Measurements from ENCODE around the gene UROC1. TPM values are rescaled to one million over a fixed set of nuclear protein-coding genes. Genes with fewer than 3 reads are reported as not detected.
"Not testable (repeated sequence)": the region's sequence is repeated elsewhere in the genome, so short reads cannot be mapped to it uniquely, and the experiment has no call there.

The UROC1 gene
- total RNA-seq, 1 donor from 2014 or later = not detected

DNA sequence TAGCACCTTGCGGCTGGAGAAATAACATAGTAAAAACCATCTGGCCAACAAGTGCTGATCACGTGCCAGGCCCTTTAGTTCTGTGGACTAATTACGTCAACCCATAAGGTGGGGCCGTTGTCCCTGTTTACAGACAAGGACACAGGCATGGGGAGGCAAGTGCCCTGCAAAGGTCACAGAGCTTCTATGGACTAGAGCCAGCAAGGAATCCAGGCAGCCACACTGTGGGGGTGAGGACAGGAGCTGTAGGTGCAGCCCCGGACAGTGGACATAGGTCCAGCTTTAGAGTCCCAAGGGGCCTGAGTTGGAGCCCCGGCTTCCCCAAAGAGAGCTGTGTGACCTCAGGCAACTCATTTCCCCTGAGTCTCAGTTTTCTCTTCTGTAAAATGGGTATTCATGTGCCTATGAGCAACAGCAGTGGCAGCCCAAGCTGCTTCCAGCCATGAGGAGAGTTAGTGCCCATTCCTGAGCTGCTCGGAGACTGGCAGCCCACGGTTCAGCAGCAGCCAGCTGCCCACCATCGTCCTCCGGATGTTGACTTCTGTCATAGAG lies 20.2 kb upstream of the UROC1 start:
- no peak overlapping the region for H3K27ac ChIP-seq
- intact Hi-C loops (cut with DNase I) = no loop called here
- H3K4me1 ChIP-seq = no peaks in the 10 kb centered on the region
- no peak overlapping the region for H3K4me3 ChIP-seq
- TF ChIP-seq, protein P1, sequence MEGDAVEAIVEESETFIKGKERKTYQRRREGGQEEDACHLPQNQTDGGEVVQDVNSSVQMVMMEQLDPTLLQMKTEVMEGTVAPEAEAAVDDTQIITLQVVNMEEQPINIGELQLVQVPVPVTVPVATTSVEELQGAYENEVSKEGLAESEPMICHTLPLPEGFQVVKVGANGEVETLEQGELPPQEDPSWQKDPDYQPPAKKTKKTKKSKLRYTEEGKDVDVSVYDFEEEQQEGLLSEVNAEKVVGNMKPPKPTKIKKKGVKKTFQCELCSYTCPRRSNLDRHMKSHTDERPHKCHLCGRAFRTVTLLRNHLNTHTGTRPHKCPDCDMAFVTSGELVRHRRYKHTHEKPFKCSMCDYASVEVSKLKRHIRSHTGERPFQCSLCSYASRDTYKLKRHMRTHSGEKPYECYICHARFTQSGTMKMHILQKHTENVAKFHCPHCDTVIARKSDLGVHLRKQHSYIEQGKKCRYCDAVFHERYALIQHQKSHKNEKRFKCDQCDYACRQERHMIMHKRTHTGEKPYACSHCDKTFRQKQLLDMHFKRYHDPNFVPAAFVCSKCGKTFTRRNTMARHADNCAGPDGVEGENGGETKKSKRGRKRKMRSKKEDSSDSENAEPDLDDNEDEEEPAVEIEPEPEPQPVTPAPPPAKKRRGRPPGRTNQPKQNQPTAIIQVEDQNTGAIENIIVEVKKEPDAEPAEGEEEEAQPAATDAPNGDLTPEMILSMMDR (IDR thresholded peaks at IDR 0.05) = no peak
- H3K9me3 ChIP-seq = no peaks in the 10 kb centered on the region
- H3K36me3 ChIP-seq = no peaks in the 10 kb centered on the region
- peak in 1 of 2 donors; percentile 41 for DNase-seq (ENCODE audit: low spot score in 2 of 2)
- peaks cover 10% of the 10 kb centered on the region for H3K27me3 ChIP-seq

DNA sequence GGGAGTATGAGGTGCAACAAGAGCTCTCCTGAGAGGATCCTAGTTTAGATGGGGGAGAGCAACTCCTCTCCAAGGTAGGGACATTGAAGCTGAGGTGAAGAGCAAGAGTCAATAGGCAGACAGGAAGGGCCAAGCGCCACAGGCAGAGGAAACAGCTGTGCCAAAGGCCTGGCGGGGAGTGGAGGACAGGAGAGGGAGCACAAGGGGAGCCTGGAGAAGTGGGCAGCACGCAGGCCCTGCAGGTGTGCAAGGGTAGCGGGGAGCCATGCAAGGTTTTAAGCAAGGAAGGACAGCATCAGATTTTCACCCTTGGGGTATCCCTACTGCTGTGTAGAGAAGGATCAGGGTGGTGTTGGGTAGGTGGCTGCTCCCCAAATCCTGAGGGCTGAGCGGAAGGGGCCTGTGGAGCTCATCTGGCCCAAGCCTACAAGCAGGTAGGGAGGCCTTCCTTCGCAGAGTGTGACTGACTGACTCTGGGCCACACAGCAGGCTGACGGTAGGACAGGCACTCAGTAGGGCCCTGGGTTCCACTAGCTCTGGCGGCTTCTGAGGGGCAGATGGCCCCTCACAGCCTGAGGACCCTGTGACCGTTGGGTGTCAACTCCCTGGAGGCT lies 19.6 kb upstream of the UROC1 start:
- Histone ChIP-seq H3K27ac (no peak overlapping the region), H3K36me3 (no peaks in the 10 kb centered on the region), H3K4me1 (no peaks in the 10 kb centered on the region), H3K4me3 (no peak overlapping the region), H3K27me3 (peaks cover 7% of the 10 kb centered on the region), H3K9me3 (no peaks in the 10 kb centered on the region)
- intact Hi-C loops (cut with DNase I) = no loop called here
- DNase-seq (ENCODE audit: low spot score in 2 of 2) = peak in 1 of 2 donors; percentile 37
- TF ChIP-seq, protein P1 (IDR thresholded peaks at IDR 0.05) = no peak

DNA sequence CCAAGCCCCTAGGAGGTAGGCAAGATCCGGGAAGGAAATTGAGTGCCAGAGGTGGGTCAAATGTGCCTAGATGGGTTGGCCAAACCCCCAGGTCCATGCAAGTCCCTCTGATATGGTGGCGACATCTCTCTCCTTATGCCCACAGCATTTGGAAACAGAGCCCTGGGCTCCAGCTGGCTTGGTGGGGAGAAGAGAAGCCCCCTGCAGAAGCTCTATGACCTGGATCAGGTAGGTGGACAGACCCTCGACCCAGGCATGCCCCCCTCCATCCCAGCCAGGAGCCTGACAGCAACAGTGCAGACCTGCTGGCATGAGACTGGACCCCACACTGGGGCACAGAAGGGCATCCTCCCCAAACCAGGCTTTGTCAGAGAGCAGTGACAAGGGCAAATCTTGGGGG lies 18.6 kb upstream of the UROC1 start:
- no peaks in the 10 kb centered on the region for H3K4me1 ChIP-seq
- DNase-seq (ENCODE audit: low spot score in 2 of 2) = no peak
- no peak overlapping the region for H3K4me3 ChIP-seq
- TF ChIP-seq, protein P1 (IDR thresholded peaks at IDR 0.05) = no peak
- H3K27ac ChIP-seq = no peak overlapping the region
- no peaks in the 10 kb centered on the region for H3K9me3 ChIP-seq
- no peaks in the 10 kb centered on the region for H3K36me3 ChIP-seq
- intact Hi-C loops (cut with DNase I) = no loop called here
- no peaks in the 10 kb centered on the region for H3K27me3 ChIP-seq

DNA sequence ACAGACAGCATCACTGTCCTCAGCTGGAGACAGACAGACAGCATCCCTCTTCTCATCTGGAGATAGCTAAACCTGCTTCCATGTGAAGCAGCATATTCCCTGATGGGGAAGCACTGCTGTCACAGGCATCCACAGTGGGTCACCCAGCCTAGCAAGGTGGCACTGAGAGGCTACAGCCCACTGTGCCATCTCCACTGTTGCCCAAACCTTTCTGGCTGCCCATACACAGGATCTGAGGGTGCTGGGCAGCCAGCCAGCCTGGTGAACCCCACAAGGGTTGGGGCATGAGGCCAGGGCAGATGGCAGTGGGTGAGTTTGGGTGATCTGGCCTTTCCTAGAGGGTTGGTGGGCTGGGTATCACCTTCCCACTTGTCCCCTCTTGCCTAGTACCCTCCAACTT lies 18.1 kb upstream of the UROC1 start:
- Histone ChIP-seq H3K27me3 (no peaks in the 10 kb centered on the region), H3K4me1 (no peaks in the 10 kb centered on the region), H3K27ac (no peak overlapping the region), H3K4me3 (no peak overlapping the region), H3K36me3 (no peaks in the 10 kb centered on the region), H3K9me3 (no peaks in the 10 kb centered on the region)
- DNase-seq (ENCODE audit: low spot score in 2 of 2) = no peak
- intact Hi-C loops (cut with DNase I) = no loop called here
- TF ChIP-seq, protein P1 (IDR thresholded peaks at IDR 0.05) = no peak

DNA sequence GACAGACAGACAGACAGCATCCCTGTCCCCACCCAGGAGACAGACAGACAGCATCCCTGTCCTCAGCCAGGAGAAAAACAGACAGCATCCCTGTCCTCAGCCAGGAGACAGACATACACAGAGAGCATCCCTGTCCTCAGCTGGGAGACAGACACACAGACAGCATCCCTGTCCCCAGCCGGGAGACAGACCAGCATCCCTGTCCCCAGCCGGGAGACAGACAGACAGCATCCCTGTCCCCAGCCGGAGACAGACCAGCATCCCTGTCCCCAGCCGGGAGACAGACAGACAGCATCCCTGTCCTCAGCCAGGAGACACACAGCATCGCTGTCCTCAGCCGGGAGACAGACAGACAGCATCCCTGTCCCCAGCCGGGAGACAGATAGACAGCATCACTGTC lies 17.1 kb upstream of the UROC1 start:
- intact Hi-C loops (cut with DNase I); H3K27ac ChIP-seq; DNase-seq (ENCODE audit: low spot score in 2 of 2); H3K27me3 ChIP-seq; H3K4me1 ChIP-seq; H3K36me3 ChIP-seq; H3K4me3 ChIP-seq; H3K9me3 ChIP-seq: not testable (repeated sequence)

DNA sequence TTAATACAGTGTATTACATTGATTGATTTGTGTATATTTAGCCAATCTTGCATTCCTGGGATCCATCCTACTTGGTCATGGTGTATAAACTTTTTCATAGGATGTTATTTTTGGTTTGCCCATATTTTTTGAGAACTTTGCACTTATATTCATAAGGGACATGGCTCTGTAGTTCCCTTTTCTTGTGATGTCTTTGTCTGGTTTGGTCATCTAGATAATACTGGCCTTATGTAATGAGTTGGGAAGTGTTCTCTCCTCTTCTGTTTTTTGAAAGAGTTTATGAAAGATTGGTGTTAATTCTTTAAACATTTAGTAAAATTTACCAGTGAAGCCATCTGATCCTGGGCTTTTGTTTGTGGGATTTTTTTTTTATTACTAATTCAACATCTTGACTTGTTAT lies 15.9 kb upstream of the UROC1 start:
- H3K4me1 ChIP-seq = no peaks in the 10 kb centered on the region
- H3K27me3 ChIP-seq = no peaks in the 10 kb centered on the region
- H3K27ac ChIP-seq = no peak overlapping the region
- no peaks in the 10 kb centered on the region for H3K9me3 ChIP-seq
- TF ChIP-seq, protein P1 (IDR thresholded peaks at IDR 0.05) = no peak
- no peak overlapping the region for H3K4me3 ChIP-seq
- no peak for DNase-seq (ENCODE audit: low spot score in 2 of 2)
- intact Hi-C loops (cut with DNase I) = no loop called here
- H3K36me3 ChIP-seq = no peaks in the 10 kb centered on the region

All from ascending aorta (tissue), 2 donors.